H1 (cell line): Measurements from ENCODE around the gene GNG7.

Experiments
- GTF2F1 ChIP-seq: IDR thresholded peaks from 2 replicates; pipeline ENCODE4 v1.6.1; 2012; ENCODE audit warnings: low read depth, low read length, improper control_type of control experiment, borderline replicate concordance
- POLR2AphosphoS5 ChIP-seq: IDR thresholded peaks from 2 replicates; pipeline ENCODE4 v1.6.1; 2011; ENCODE audit warnings: low read depth, low read length
- YY1 ChIP-seq: IDR thresholded peaks from 2 replicates; pipeline ENCODE4 v1.6.1; 2011; ENCODE audit warnings: low read depth, mild to moderate bottlenecking, low read length
- TF ChIP-seq, protein P1 (sequence below): IDR thresholded peaks from 2 replicates; pipeline ENCODE4 v1.6.1; 2011; ENCODE audit warnings: low read length, improper control_type of control experiment
- TF ChIP-seq, protein P2 (sequence below), 3 experiments: IDR thresholded peaks; 1 replicate in 2 of 3; 2 replicates in 1 of 3; pipeline versions ENCODE4 v1.5.1 to v1.6.1; 2011; ENCODE audit warnings: low read length in 3 of 3, mild to moderate bottlenecking in 3 of 3, inconsistent platforms in 2 of 3, low read depth in 1 of 3, moderate library complexity in 1 of 3; ENCODE audit not compliant: insufficient read depth in 1 of 3; ENCODE audit errors: control extremely low read depth in 1 of 3

- TF ChIP-seq YY1 (no peak), POLR2AphosphoS5 (no peak), GTF2F1 (no peak)
- TF ChIP-seq, protein P1, sequence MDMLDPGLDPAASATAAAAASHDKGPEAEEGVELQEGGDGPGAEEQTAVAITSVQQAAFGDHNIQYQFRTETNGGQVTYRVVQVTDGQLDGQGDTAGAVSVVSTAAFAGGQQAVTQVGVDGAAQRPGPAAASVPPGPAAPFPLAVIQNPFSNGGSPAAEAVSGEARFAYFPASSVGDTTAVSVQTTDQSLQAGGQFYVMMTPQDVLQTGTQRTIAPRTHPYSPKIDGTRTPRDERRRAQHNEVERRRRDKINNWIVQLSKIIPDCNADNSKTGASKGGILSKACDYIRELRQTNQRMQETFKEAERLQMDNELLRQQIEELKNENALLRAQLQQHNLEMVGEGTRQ, result no peak
- TF ChIP-seq, protein P2, sequence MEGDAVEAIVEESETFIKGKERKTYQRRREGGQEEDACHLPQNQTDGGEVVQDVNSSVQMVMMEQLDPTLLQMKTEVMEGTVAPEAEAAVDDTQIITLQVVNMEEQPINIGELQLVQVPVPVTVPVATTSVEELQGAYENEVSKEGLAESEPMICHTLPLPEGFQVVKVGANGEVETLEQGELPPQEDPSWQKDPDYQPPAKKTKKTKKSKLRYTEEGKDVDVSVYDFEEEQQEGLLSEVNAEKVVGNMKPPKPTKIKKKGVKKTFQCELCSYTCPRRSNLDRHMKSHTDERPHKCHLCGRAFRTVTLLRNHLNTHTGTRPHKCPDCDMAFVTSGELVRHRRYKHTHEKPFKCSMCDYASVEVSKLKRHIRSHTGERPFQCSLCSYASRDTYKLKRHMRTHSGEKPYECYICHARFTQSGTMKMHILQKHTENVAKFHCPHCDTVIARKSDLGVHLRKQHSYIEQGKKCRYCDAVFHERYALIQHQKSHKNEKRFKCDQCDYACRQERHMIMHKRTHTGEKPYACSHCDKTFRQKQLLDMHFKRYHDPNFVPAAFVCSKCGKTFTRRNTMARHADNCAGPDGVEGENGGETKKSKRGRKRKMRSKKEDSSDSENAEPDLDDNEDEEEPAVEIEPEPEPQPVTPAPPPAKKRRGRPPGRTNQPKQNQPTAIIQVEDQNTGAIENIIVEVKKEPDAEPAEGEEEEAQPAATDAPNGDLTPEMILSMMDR (IDR thresholded peaks at IDR 0.05; ENCODE audit: control extremely low read depth in 1 of 3, insufficient read depth in 1 of 3, low read depth in 1 of 3, low read length in 3 of 3), result no peak
Observed at GRCh38 chr19:2653710-2654707, 48.5 kb downstream of the GNG7 start.
